Transverse colon (tissue), 4 donors: ENCODE results near the gene SRSF4. TPM values are rescaled to one million over a fixed set of nuclear protein-coding genes. Genes with fewer than 3 reads are reported as not detected.
"Not testable (repeated sequence)": the region's sequence is repeated elsewhere in the genome, so short reads cannot be mapped to it uniquely, and the experiment has no call there.

Source experiments
- DNase-seq: peaks from one replicate; pipeline ENCODE4 v3.0.0-alpha.2; 2019
- H3K27ac ChIP-seq, 4 donors: fragments of 200-600 bp; sonication (generic); 2 replicates each; pipeline ENCODE4 v1.5.1; 2016 to 2018; ENCODE audit warnings: inconsistent platforms in 4 of 4
- H3K27me3 ChIP-seq: fragments of 200-600 bp; sonication (generic); 2 replicates; pipeline ENCODE4 v1.5.1; 2017; ENCODE audit warnings: inconsistent platforms
- H3K36me3 ChIP-seq, 4 donors: fragments of 200-600 bp; sonication (generic); 2 replicates each; pipeline ENCODE4 v1.5.1; 2017 to 2019; ENCODE audit warnings: inconsistent platforms in 4 of 4
- H3K4me1 ChIP-seq, 4 donors: fragments of 200-600 bp; sonication (generic); 2 replicates each; pipeline ENCODE4 v1.5.1; 2017 to 2020; ENCODE audit warnings: inconsistent platforms in 4 of 4
- H3K4me3 ChIP-seq, 4 donors: fragments of 200-600 bp; sonication (generic); 1 replicate in 1 of 4; 2 replicates in 3 of 4; pipeline versions ENCODE4 v1.5.1 to v1.6.1; 2017 to 2019; ENCODE audit warnings: inconsistent platforms in 4 of 4
- H3K9me3 ChIP-seq, 2 donors: fragments of 200-600 bp; sonication (generic); 2 replicates each; pipeline ENCODE4 v1.5.1; 2017 to 2019; ENCODE audit warnings: inconsistent platforms in 2 of 2
- EP300 ChIP-seq: sonication (generic); formaldehyde crosslinking; IDR thresholded peaks from one replicate; pipeline ENCODE4 v1.6.1; 2017; ENCODE audit warnings: antibody characterized with exemption, low read depth
- POLR2A ChIP-seq: fragments of 450-650 bp; IDR thresholded peaks from one replicate; pipeline ENCODE4 v1.6.1; 2016; ENCODE audit warnings: antibody characterized with exemption, mild to moderate bottlenecking, moderate library complexity
- POLR2AphosphoS5 ChIP-seq, 3 donors: sonication (generic); formaldehyde crosslinking; IDR thresholded peaks; one replicate each; pipeline ENCODE4 v1.6.1; 2016; ENCODE audit warnings: antibody characterized with exemption in 3 of 3
- WGBS, 2 donors: methylation state at CpG; one replicate each; pipeline ENCODE4 v1.1.5; 2018; ENCODE audit warnings: low coverage in 1 of 2; 5-methylcytosine and 5-hydroxymethylcytosine counted together
- in situ Hi-C, 4 donors: fragments of 200-750 bp; cut with MboI; loops; one replicate each; pipeline versions ENCODE4 v1.15.0 to v1.15.1; 2017; ENCODE audit warnings: low sequenced_read_pairs in 3 of 4, low pct_ligation_motif_present in 1 of 4, low pct_unique_long_range_greater_than_20kb in 1 of 4
- intact Hi-C: fragments of 100-400 bp; cut with DNase I; formaldehyde crosslinking; loops from one replicate; pipeline ENCODE4 v1.15.1; 2023; ENCODE audit warnings: low total_unique reads
- total RNA-seq, 4 donors: library from RNA; depleted of rRNA; stranded (reverse); fragments of >200 nt; gene quantifications; one replicate each; pipeline ENCODE4 v1.1.0, GENCODE V29; 2016
- TF ChIP-seq, protein P1 (sequence below), 5 experiments: fragments of 200-600 bp in 3 of 5; fragments of 450-650 bp in 2 of 5; sonication (generic) in 3 of 5; IDR thresholded peaks; 1 replicate in 2 of 5; 2 replicates in 3 of 5; pipeline ENCODE4 v1.5.1; 2016 to 2017; ENCODE audit warnings: antibody characterized with exemption in 5 of 5, inconsistent platforms in 3 of 5, mild to moderate bottlenecking in 2 of 5, moderate library complexity in 1 of 5

SRSF4 gene
- total RNA-seq, 4 donors from 2014 or later = 67.3 to 98.0 (median 72.4) TPM

DNA sequence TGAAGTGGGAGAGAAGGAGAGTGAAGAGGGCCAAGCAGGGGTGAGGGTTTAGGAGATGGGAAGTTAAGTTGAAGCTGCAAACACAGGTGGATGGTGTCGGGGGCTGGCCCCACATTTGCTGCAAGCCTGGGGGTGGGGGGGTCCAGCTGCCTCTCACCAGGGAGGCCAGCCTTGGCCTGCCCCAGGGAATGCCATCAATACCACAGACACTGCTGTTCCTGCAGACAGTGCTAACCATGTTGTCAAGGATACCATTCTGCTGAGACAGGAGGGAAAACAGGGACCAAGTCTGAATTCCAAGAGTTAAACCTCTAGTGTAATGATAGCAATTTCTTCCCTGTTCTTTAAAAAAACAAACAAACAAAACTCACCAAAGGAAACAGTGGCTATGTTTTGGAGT, 41.0 kb upstream of the SRSF4 start:
- TF ChIP-seq POLR2A (no peak), POLR2AphosphoS5 (IDR thresholded peaks at IDR 0.05) (no peak), EP300 (no peak)
- TF ChIP-seq, protein P1, sequence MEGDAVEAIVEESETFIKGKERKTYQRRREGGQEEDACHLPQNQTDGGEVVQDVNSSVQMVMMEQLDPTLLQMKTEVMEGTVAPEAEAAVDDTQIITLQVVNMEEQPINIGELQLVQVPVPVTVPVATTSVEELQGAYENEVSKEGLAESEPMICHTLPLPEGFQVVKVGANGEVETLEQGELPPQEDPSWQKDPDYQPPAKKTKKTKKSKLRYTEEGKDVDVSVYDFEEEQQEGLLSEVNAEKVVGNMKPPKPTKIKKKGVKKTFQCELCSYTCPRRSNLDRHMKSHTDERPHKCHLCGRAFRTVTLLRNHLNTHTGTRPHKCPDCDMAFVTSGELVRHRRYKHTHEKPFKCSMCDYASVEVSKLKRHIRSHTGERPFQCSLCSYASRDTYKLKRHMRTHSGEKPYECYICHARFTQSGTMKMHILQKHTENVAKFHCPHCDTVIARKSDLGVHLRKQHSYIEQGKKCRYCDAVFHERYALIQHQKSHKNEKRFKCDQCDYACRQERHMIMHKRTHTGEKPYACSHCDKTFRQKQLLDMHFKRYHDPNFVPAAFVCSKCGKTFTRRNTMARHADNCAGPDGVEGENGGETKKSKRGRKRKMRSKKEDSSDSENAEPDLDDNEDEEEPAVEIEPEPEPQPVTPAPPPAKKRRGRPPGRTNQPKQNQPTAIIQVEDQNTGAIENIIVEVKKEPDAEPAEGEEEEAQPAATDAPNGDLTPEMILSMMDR (IDR thresholded peaks at IDR 0.05) = no peak
- in situ Hi-C loops (loop anchor here in 1 of 4 donors (25.0 kb wide), 1 partner anchor 435 kb away; no protein-coding TSS in a partner anchor), intact Hi-C loops (no loop called here)
- Histone ChIP-seq H3K4me1 (no peaks in the 10 kb centered on the region), H3K9me3 (no peaks in the 10 kb centered on the region), H3K36me3 (no peaks in the 10 kb centered on the region), H3K27me3 (no peaks in the 10 kb centered on the region), H3K27ac (no peak overlapping the region), H3K4me3 (no peak overlapping the region)
- DNase-seq = no peak
- WGBS, 2 donors = 100% methylated on average over 1 of the region's 1 CpG; no CpG with 5 or more reads in 1 of the 2 donors

DNA sequence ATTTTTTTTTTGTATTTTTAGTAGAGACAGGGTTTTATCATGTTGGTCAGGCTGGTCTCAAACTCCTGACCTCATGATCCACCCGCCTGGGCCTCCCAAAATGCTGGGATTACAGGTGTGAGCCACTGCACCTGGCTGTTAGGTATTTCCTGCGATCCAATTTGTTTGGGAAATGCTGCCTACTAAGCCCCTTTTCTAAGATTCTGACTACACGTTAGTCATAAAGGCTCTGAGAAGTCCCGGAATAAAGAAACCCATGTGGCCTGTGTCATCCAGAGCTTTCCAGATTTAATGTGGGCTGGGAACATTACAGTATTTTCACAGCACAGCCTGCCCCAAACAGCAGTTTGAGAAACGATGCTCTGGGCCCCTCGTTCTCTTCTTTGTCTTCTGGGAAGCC, 40.6 kb upstream of the SRSF4 start:
- H3K27me3 ChIP-seq, H3K27ac ChIP-seq, H3K9me3 ChIP-seq, H3K4me3 ChIP-seq, intact Hi-C loops, DNase-seq, H3K36me3 ChIP-seq, H3K4me1 ChIP-seq: not testable (repeated sequence)
- WGBS, 2 donors = 90 to 95% methylated on average over 4 to 6 of the region's 6 CpGs
- in situ Hi-C loops = loop anchor here in 1 of 4 donors (25.0 kb wide), 1 partner anchor 435 kb away; no protein-coding TSS in a partner anchor

DNA sequence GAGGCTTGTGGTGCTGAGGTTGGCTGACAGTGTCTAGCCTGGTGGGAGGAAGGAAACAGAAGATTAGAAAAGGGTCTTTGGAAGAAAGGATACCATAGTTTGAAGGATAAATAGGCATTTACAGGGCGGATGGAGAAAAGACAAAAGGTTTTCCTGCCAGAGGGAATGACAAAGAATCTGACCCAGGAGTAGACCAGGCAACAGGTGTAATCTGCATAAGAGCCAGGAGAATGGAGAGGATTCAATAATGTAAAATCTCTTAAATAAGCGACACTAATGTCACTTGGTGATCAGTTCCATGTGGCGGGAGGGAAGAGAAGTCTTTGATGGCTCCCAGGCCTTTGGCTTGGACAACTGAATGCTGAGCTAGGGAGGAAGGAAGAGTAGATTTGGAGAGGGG, 39.6 kb upstream of the SRSF4 start:
- TF ChIP-seq POLR2AphosphoS5 (IDR thresholded peaks at IDR 0.05) = no peak
- TF ChIP-seq POLR2A = no peak
- TF ChIP-seq EP300 = no peak
- TF ChIP-seq, protein P1 (IDR thresholded peaks at IDR 0.05) = no peak
- intact Hi-C loops (no loop called here), in situ Hi-C loops (loop anchor here in 1 of 4 donors (25.0 kb wide), 1 partner anchor 434 kb away; no protein-coding TSS in a partner anchor)
- Histone ChIP-seq H3K27ac (no peak overlapping the region), H3K9me3 (no peaks in the 10 kb centered on the region), H3K4me1 (no peaks in the 10 kb centered on the region), H3K27me3 (no peaks in the 10 kb centered on the region), H3K36me3 (no peaks in the 10 kb centered on the region), H3K4me3 (no peak overlapping the region)
- WGBS, 2 donors = 92 to 94% methylated on average over 3 of the region's 3 CpGs
- DNase-seq = no peak

DNA sequence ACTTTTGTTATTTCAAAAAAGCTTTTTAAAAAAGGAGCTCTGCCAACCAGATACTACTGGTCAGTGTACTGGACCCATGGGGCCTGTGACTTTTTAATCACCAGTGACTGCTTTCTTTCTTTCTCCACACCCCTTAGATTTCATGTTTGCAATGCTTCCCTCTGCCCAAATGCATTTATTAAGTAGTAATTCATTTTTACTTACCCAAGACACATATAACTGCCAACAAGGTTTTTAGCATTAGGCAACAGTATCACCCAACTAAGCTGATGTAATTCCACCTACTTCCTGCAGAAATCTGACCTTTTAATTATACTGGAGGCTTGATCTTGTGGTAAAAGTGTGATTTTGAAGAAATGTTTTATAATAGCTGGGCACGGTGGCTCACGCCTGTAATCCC, 36.5 kb upstream of the SRSF4 start:
- in situ Hi-C loops = loop anchor here in 2 of 4 donors (10.0 to 25.0 kb wide), 2 partner anchors 323 to 431 kb away; no protein-coding TSS in a partner anchor
- WGBS, 2 donors = 91% methylated on average over 2 of the region's 2 CpGs; no CpG with 5 or more reads in 1 of the 2 donors

More for the DNA sequence above, 36.5 kb upstream of the SRSF4 start:
- H3K36me3 ChIP-seq = peaks cover 0 to 11% (median 0%) of the 10 kb centered on the region in 4 donors
- DNase-seq = no peak
- no peaks in the 10 kb centered on the region for H3K27me3 ChIP-seq
- TF ChIP-seq POLR2A (no peak), EP300 (no peak), POLR2AphosphoS5 (IDR thresholded peaks at IDR 0.05) (no peak)
- TF ChIP-seq, protein P1 (IDR thresholded peaks at IDR 0.05) = no peak
- H3K4me3 ChIP-seq = no peak overlapping the region
- H3K4me1 ChIP-seq = no peaks in the 10 kb centered on the region
- intact Hi-C loops = no loop called here
- H3K9me3 ChIP-seq = no peaks in the 10 kb centered on the region
- no peak overlapping the region for H3K27ac ChIP-seq
